PFSK-1 (cell line): ENCODE measurements around the gene OR10H4.

Source experiments
- POLR2AphosphoS5 ChIP-seq: IDR thresholded peaks from 2 replicates; pipeline ENCODE4 v1.6.1; 2012; ENCODE audit warnings: low read depth, mild to moderate bottlenecking, control low read depth, low read length, moderate library complexity
- TF ChIP-seq, protein P1 (sequence below), 2 experiments: IDR thresholded peaks; 2 replicates each; pipeline versions ENCODE4 v1.6.1 to v1.8.0; 2011 to 2012; ENCODE audit warnings: low read depth in 2 of 2, low read length in 2 of 2, control low read depth in 1 of 2, inconsistent platforms in 1 of 2, mild to moderate bottlenecking in 1 of 2, moderate library complexity in 1 of 2; ENCODE audit not compliant: insufficient read depth in 1 of 2

DNA sequence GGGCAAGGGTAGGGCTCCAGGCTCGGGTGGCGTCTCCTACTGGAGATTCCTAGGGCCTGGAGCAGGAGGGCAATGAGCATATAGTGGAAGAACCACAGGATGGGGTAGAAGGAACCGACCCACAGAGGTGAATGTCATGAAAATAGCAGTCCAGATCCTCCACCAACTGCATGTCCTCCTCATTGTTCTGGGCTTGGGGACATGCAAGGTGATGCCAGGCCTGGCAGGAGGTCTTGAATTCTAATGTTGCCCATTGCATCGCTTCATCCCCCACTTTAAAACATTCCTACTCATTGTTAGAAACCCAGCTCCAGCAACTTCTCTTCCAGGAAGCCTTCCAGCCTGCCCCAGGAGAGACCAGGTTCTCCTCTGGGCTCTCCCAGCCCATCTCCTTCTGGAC is 49.4 kb downstream of the OR10H4 start:
- TF ChIP-seq, protein P1, sequence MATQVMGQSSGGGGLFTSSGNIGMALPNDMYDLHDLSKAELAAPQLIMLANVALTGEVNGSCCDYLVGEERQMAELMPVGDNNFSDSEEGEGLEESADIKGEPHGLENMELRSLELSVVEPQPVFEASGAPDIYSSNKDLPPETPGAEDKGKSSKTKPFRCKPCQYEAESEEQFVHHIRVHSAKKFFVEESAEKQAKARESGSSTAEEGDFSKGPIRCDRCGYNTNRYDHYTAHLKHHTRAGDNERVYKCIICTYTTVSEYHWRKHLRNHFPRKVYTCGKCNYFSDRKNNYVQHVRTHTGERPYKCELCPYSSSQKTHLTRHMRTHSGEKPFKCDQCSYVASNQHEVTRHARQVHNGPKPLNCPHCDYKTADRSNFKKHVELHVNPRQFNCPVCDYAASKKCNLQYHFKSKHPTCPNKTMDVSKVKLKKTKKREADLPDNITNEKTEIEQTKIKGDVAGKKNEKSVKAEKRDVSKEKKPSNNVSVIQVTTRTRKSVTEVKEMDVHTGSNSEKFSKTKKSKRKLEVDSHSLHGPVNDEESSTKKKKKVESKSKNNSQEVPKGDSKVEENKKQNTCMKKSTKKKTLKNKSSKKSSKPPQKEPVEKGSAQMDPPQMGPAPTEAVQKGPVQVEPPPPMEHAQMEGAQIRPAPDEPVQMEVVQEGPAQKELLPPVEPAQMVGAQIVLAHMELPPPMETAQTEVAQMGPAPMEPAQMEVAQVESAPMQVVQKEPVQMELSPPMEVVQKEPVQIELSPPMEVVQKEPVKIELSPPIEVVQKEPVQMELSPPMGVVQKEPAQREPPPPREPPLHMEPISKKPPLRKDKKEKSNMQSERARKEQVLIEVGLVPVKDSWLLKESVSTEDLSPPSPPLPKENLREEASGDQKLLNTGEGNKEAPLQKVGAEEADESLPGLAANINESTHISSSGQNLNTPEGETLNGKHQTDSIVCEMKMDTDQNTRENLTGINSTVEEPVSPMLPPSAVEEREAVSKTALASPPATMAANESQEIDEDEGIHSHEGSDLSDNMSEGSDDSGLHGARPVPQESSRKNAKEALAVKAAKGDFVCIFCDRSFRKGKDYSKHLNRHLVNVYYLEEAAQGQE (IDR thresholded peaks at IDR 0.05; ENCODE audit: insufficient read depth in 1 of 2, low read depth in 2 of 2, low read length in 2 of 2), result no peak
- no peak for TF ChIP-seq POLR2AphosphoS5
